ENCODE results near the gene SIGMAR1.

GRCh38 chr9:34627716-34628655, 9.6 kb downstream of the SIGMAR1 start:
- no peak for TF ChIP-seq CTCF (IDR thresholded peaks at IDR 0.05 in 8 of 11, conservative IDR thresholded peaks at IDR 0.05 in 3 of 11)
- no peak for TF ChIP-seq POLR2A (IDR thresholded peaks at IDR 0.05)

Measured in spleen (tissue), 7 donors.